GM20000 (cell line): ENCODE results near the gene ANAPC4.
"Not testable (repeated sequence)": the region's sequence is repeated elsewhere in the genome, so short reads cannot be mapped to it uniquely, and the experiment has no call there.

Experiments used
- DNase-seq: peaks from one replicate; pipeline ENCODE4 v3.0.0; 2012; ENCODE audit warnings: low spot score
- CTCF ChIP-seq: IDR thresholded peaks from 2 replicates; pipeline ENCODE4 v1.5.1; 2012; ENCODE audit warnings: mild to moderate bottlenecking, control low read depth; ENCODE audit errors: extremely low read depth, missing control alignments

The ANAPC4 gene, protein sequence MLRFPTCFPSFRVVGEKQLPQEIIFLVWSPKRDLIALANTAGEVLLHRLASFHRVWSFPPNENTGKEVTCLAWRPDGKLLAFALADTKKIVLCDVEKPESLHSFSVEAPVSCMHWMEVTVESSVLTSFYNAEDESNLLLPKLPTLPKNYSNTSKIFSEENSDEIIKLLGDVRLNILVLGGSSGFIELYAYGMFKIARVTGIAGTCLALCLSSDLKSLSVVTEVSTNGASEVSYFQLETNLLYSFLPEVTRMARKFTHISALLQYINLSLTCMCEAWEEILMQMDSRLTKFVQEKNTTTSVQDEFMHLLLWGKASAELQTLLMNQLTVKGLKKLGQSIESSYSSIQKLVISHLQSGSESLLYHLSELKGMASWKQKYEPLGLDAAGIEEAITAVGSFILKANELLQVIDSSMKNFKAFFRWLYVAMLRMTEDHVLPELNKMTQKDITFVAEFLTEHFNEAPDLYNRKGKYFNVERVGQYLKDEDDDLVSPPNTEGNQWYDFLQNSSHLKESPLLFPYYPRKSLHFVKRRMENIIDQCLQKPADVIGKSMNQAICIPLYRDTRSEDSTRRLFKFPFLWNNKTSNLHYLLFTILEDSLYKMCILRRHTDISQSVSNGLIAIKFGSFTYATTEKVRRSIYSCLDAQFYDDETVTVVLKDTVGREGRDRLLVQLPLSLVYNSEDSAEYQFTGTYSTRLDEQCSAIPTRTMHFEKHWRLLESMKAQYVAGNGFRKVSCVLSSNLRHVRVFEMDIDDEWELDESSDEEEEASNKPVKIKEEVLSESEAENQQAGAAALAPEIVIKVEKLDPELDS

GRCh38 chr4:25376754-25377571, at the start of gene ANAPC4:
ANAPC4 (plus strand) TSS chr4:25377263; CDS start chr4:25377428, 165 bp downstream.
- DNase-seq = peak; percentile 99
- no peak for TF ChIP-seq CTCF

DNA sequence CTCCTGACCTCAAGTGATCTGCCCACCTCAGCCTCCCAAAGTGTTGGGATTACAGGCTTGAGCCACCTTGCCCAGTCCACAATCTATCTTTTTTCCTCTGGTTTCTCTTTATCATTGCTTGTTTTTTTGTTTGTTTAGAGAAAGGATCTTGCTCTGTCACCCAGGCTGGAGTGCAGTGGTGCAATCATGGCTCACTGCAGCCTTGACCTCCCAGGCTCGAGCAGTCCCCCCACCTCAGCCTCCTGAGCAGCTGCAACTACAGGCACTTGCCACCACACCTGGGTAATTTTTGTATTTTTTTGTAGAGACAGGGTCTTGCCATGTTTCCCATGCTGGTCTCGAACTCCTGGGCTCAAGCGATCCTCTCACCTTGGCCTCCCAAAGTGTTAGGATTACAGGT, 48.6 kb upstream of the ANAPC4 start:
- DNase-seq = not testable (repeated sequence)

- TF ChIP-seq CTCF = no peak
- no peak for DNase-seq
These were observed 46.7 kb upstream of the ANAPC4 start for GRCh38 chr4:25330335-25330734.

DNA sequence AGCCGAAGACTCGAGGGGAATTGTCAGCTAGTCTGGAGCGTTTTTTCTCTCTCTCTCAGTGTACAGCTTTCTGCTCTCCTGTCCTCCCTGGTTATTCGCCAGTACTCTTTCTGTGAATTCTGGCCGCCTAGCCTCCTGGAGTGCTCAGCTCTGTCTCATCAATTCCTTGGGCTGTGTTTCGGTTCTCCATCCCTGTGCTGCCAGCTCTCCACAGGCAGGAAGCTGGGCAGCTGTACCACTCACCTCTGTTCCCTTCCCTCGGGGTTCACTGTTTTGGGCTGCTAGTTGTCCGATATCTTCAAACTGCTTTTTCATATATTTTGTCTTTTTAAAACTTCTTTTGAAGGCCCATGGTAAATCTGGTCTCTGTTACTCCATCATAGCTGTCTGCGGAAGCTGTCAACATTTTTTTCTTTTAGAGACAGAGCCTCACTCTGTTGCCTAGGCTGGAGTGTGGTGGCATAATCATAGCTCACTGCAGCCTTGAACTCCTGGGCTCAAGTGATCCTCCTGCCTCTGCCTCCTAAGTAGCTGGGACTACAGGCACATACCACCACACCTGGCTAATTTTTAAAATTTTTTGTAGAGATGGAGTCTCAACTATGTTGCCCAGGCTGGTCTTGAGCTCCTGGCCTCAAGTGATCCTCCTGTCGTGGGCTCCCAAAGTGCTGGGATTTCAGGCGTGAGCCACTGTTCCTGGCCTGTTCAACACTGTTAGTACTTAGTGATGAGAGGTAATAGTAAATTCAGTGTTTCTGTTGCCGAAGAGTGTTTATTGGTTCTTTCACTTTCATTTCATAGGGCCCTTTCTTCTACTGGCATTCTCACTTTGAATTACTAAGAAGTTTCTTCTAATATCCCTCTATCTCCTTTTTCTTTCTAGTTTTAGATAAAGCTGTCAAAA, 45.9 kb upstream of the ANAPC4 start:
- DNase-seq = peak; percentile 29
- TF ChIP-seq CTCF = no peak

GRCh38 chr4:25343671-25344070, 33.4 kb upstream of the ANAPC4 start:
- no peak for TF ChIP-seq CTCF

DNA sequence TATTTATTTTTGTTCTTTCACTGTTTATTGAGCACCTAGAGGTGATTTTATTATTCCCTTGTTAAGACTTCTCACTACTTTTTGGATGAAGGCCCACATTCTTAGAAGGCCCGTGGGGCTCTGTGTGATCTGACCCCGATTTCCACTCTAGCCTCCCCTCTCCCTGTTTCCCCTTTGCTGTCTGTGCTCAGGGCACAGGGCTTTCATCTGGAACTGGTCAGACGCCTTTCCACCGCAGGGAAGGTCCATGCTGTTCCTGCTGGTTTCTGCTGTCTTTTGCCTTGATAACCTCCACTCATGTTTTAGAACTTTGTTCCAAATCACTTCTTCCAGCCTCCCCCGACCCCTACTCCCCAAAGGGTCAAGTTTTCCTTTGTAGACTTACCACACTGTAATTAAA, 31.3 kb upstream of the ANAPC4 start:
- no peak for DNase-seq
- no peak for TF ChIP-seq CTCF

More at GRCh38 chr4:25343671-25344070, 33.4 kb upstream of the ANAPC4 start:
- DNase-seq = no peak

DNA sequence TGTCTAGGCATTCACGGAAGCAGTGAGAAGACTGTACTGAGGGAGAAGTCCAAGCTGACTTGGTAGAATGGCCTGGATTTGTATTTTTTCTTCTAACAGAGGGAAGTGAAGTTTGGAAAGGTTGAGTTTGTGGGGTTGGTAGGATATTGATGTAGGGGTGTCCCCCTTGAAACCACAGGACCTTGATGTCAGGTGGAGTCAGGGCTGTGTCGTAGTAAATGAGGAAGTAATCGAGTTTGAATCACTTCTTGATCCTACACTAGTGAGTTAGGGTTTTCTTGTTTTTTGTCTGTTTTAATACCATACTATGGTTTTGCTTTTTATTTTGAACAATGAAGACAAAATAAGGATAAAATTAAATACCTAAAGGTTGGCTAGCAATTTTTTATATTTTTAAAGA, 30.1 kb upstream of the ANAPC4 start:
- DNase-seq = peak; percentile 29
- no peak for TF ChIP-seq CTCF
